Transverse colon (tissue), 4 donors: ENCODE results near the gene SCN1A. TPM values are rescaled to one million over a fixed set of nuclear protein-coding genes. Genes with fewer than 3 reads are reported as not detected.

Source experiments
- DNase-seq: peaks from one replicate; pipeline ENCODE4 v3.0.0-alpha.2; 2019
- H3K27ac ChIP-seq, 4 donors: fragments of 200-600 bp; sonication (generic); 2 replicates each; pipeline ENCODE4 v1.5.1; 2016 to 2018; ENCODE audit warnings: inconsistent platforms in 4 of 4
- H3K27me3 ChIP-seq: fragments of 200-600 bp; sonication (generic); 2 replicates; pipeline ENCODE4 v1.5.1; 2017; ENCODE audit warnings: inconsistent platforms
- H3K36me3 ChIP-seq, 4 donors: fragments of 200-600 bp; sonication (generic); 2 replicates each; pipeline ENCODE4 v1.5.1; 2017 to 2019; ENCODE audit warnings: inconsistent platforms in 4 of 4
- H3K4me1 ChIP-seq, 4 donors: fragments of 200-600 bp; sonication (generic); 2 replicates each; pipeline ENCODE4 v1.5.1; 2017 to 2020; ENCODE audit warnings: inconsistent platforms in 4 of 4
- H3K4me3 ChIP-seq, 4 donors: fragments of 200-600 bp; sonication (generic); 1 replicate in 1 of 4; 2 replicates in 3 of 4; pipeline versions ENCODE4 v1.5.1 to v1.6.1; 2017 to 2019; ENCODE audit warnings: inconsistent platforms in 4 of 4
- H3K9me3 ChIP-seq, 2 donors: fragments of 200-600 bp; sonication (generic); 2 replicates each; pipeline ENCODE4 v1.5.1; 2017 to 2019; ENCODE audit warnings: inconsistent platforms in 2 of 2
- CTCF ChIP-seq, 5 experiments: fragments of 200-600 bp in 3 of 5; fragments of 450-650 bp in 2 of 5; sonication (generic) in 3 of 5; IDR thresholded peaks; 1 replicate in 2 of 5; 2 replicates in 3 of 5; pipeline ENCODE4 v1.5.1; 2016 to 2017; ENCODE audit warnings: antibody characterized with exemption in 5 of 5, inconsistent platforms in 3 of 5, mild to moderate bottlenecking in 2 of 5, moderate library complexity in 1 of 5
- EP300 ChIP-seq: sonication (generic); formaldehyde crosslinking; IDR thresholded peaks from one replicate; pipeline ENCODE4 v1.6.1; 2017; ENCODE audit warnings: antibody characterized with exemption, low read depth
- POLR2A ChIP-seq: fragments of 450-650 bp; IDR thresholded peaks from one replicate; pipeline ENCODE4 v1.6.1; 2016; ENCODE audit warnings: antibody characterized with exemption, mild to moderate bottlenecking, moderate library complexity
- POLR2AphosphoS5 ChIP-seq, 3 donors: sonication (generic); formaldehyde crosslinking; IDR thresholded peaks; one replicate each; pipeline ENCODE4 v1.6.1; 2016; ENCODE audit warnings: antibody characterized with exemption in 3 of 3
- WGBS, 2 donors: methylation state at CpG; one replicate each; pipeline ENCODE4 v1.1.5; 2018; ENCODE audit warnings: low coverage in 1 of 2; 5-methylcytosine and 5-hydroxymethylcytosine counted together
- in situ Hi-C, 4 donors: fragments of 200-750 bp; cut with MboI; loops; one replicate each; pipeline versions ENCODE4 v1.15.0 to v1.15.1; 2017; ENCODE audit warnings: low sequenced_read_pairs in 3 of 4, low pct_ligation_motif_present in 1 of 4, low pct_unique_long_range_greater_than_20kb in 1 of 4
- intact Hi-C: fragments of 100-400 bp; cut with DNase I; formaldehyde crosslinking; loops from one replicate; pipeline ENCODE4 v1.15.1; 2023; ENCODE audit warnings: low total_unique reads
- total RNA-seq, 4 donors: library from RNA; depleted of rRNA; stranded (reverse); fragments of >200 nt; gene quantifications; one replicate each; pipeline ENCODE4 v1.1.0, GENCODE V29; 2016

SCN1A gene
- total RNA-seq = not detected

GRCh38 chr2:166127217-166128155, at the start of gene SCN1A:
SCN1A (minus strand) TSS chr2:166128020; CDS start chr2:166073621, 54,399 bp downstream.
- TF ChIP-seq POLR2A (no peak), CTCF (IDR thresholded peaks at IDR 0.05) (peak; percentile 47 to 62 (median 57))
- Histone ChIP-seq H3K27ac (no peak within 1 kb of the TSS), H3K27me3 (no peaks in the 10 kb centered on the region), H3K9me3 (no peaks in the 10 kb centered on the region), H3K4me3 (no peak within 1 kb of the TSS), H3K36me3 (no peaks in the 10 kb centered on the region), H3K4me1 (peaks cover 0 to 6% (median 0%) of the 10 kb centered on the region in 4 donors)
- WGBS, 2 donors = 23 to 24% methylated on average over 7 of the region's 7 CpGs
- in situ Hi-C loops (no loop called here), intact Hi-C loops (loop anchor here (5.0 kb wide), 2 partner anchors 70 to 175 kb away; partner anchors contain the start of gene TTC21B)
- no peak for DNase-seq

- Histone ChIP-seq H3K27ac (no peak overlapping the region), H3K36me3 (no peaks in the 10 kb centered on the region), H3K27me3 (no peaks in the 10 kb centered on the region), H3K9me3 (no peaks in the 10 kb centered on the region), H3K4me1 (no peaks in the 10 kb centered on the region), H3K4me3 (no peak overlapping the region)
- intact Hi-C loops = no loop called here
- no peak for DNase-seq
- no peak for TF ChIP-seq CTCF (IDR thresholded peaks at IDR 0.05)
- no peak for TF ChIP-seq POLR2AphosphoS5 (IDR thresholded peaks at IDR 0.05)
- no peak for TF ChIP-seq POLR2A
- no peak for TF ChIP-seq EP300
- WGBS, 2 donors = 83 to 90% methylated on average over 2 of the region's 2 CpGs
- in situ Hi-C loops = no loop called here
These were observed 45.4 kb upstream of the SCN1A start for GRCh38 chr2:166173263-166173662.

GRCh38 chr2:166171216-166171615, 43.4 kb upstream of the SCN1A start:
- no peaks in the 10 kb centered on the region for H3K27me3 ChIP-seq
- no peak overlapping the region for H3K27ac ChIP-seq
- in situ Hi-C loops = no loop called here
- H3K4me1 ChIP-seq = no peaks in the 10 kb centered on the region
- H3K4me3 ChIP-seq = no peak overlapping the region
- no peaks in the 10 kb centered on the region for H3K9me3 ChIP-seq
- intact Hi-C loops = no loop called here
- DNase-seq = no peak
- WGBS, 2 donors = 63 to 66% methylated on average over 3 of the region's 3 CpGs
- no peaks in the 10 kb centered on the region for H3K36me3 ChIP-seq
- TF ChIP-seq POLR2A (no peak), CTCF (IDR thresholded peaks at IDR 0.05) (no peak), POLR2AphosphoS5 (IDR thresholded peaks at IDR 0.05) (no peak), EP300 (no peak)

GRCh38 chr2:166170356-166170755, 42.5 kb upstream of the SCN1A start:
- WGBS, 2 donors = 65 to 72% methylated on average over 2 of the region's 2 CpGs
- no peak for DNase-seq
- H3K27me3 ChIP-seq = no peaks in the 10 kb centered on the region
- in situ Hi-C loops (no loop called here), intact Hi-C loops (no loop called here)
- H3K27ac ChIP-seq = no peak overlapping the region
- TF ChIP-seq EP300 = no peak
- no peak for TF ChIP-seq POLR2A
- TF ChIP-seq CTCF (IDR thresholded peaks at IDR 0.05) = no peak
- no peak for TF ChIP-seq POLR2AphosphoS5 (IDR thresholded peaks at IDR 0.05)
- H3K36me3 ChIP-seq = no peaks in the 10 kb centered on the region
- H3K4me1 ChIP-seq = no peaks in the 10 kb centered on the region
- no peak overlapping the region for H3K4me3 ChIP-seq
- H3K9me3 ChIP-seq = no peaks in the 10 kb centered on the region
